H1 (cell line): ENCODE measurements around the gene DEFB129. TPM values are rescaled to one million over a fixed set of nuclear protein-coding genes. Genes with fewer than 3 reads are reported as not detected.

ENCODE experiments used
- CTCF ChIA-PET: fragments of 300-600 bp; sonication (Branson Sonifier 250); formaldehyde crosslinking; loops from one replicate; lab custom pipeline; 2021; ENCODE audit not compliant: partially characterized antibody; lab: Charles Lee
- POLR2A ChIA-PET: fragments of 300-600 bp; sonication (Branson Sonifier 250); formaldehyde crosslinking; loops from one replicate; lab custom pipeline; 2021; ENCODE audit warnings: inconsistent platforms; ENCODE audit not compliant: partially characterized antibody; lab: Charles Lee
- DNase-seq, 2 experiments: peaks; one replicate each; pipeline versions ENCODE4 v3.0.0 to v3.0.0-alpha.2; 2010 to 2022; ENCODE audit warnings: low spot score in 2 of 2, low read depth in 1 of 2, mixed read lengths in 1 of 2
- FAIRE-seq: peaks from 2 replicates; lab custom pipeline; 2011; peaks lifted over from hg19 to GRCh38; lab: Jason Lieb, UNC
- H2AFZ ChIP-seq: 2 replicates; pipeline ENCODE4 v1.8.1; 2012; ENCODE audit warnings: low read length, inconsistent platforms
- H2AK5ac ChIP-seq: 2 replicates; pipeline ENCODE4 v1.6.1; 2013; ENCODE audit warnings: low read depth, low read length
- H2BK120ac ChIP-seq: replicated peaks from 2 replicates; pipeline ENCODE3; 2013; ENCODE audit warnings: low read depth, low read length, inconsistent platforms
- H2BK12ac ChIP-seq: 2 replicates; pipeline ENCODE4 v1.6.1; 2013; ENCODE audit warnings: low read depth, low read length
- H2BK15ac ChIP-seq: 2 replicates; pipeline ENCODE4 v1.6.1; 2013; ENCODE audit warnings: low read length
- H2BK20ac ChIP-seq: 2 replicates; pipeline ENCODE4 v1.6.1; 2013; ENCODE audit warnings: low read length
- H2BK5ac ChIP-seq: 2 replicates; pipeline ENCODE4 v1.6.1; 2013; ENCODE audit warnings: low read depth, low read length
- H3K14ac ChIP-seq: 2 replicates; pipeline ENCODE4 v1.6.1; 2013; ENCODE audit warnings: inconsistent platforms; ENCODE audit not compliant: insufficient read length
- H3K18ac ChIP-seq: 2 replicates; pipeline ENCODE4 v1.6.1; 2013; ENCODE audit warnings: low read length; ENCODE audit errors: extremely low read depth
- H3K23ac ChIP-seq: 2 replicates; pipeline ENCODE4 v1.6.1; 2013; ENCODE audit warnings: inconsistent platforms; ENCODE audit not compliant: insufficient read length
- H3K23me2 ChIP-seq: 2 replicates; pipeline ENCODE4 v1.6.1; 2013; ENCODE audit warnings: low read depth, low read length
- H3K27ac ChIP-seq: 2 replicates; pipeline ENCODE4 v1.6.1; 2011; ENCODE audit warnings: low read depth, low read length, inconsistent platforms
- H3K27me3 ChIP-seq, 4 experiments: replicated peaks in 1 of 4; 1 replicate in 1 of 4; 2 replicates in 3 of 4; pipeline versions ENCODE4 v1.6.1 to v1.8.1; 2011 to 2013; ENCODE audit warnings: low read length in 3 of 4, mild to moderate bottlenecking in 3 of 4, inconsistent platforms in 2 of 4, mixed read lengths in 2 of 4, moderate library complexity in 1 of 4; ENCODE audit not compliant: control insufficient read depth in 3 of 4, insufficient read depth in 3 of 4; ENCODE audit errors: extremely low read depth in 1 of 4
- H3K36me3 ChIP-seq, 4 experiments: 2 replicates each; pipeline versions ENCODE4 v1.6.1 to v1.8.1; 2011 to 2013; ENCODE audit warnings: mild to moderate bottlenecking in 4 of 4, low read length in 3 of 4, moderate library complexity in 2 of 4, control low read depth in 1 of 4, inconsistent platforms in 1 of 4; ENCODE audit not compliant: insufficient read depth in 4 of 4, control insufficient read depth in 2 of 4
- H3K4ac ChIP-seq: replicated peaks from 2 replicates; pipeline ENCODE3; 2013; ENCODE audit warnings: low read length, low read depth, mixed read lengths, inconsistent platforms; ENCODE audit not compliant: insufficient read length
- H3K4me1 ChIP-seq, 4 experiments: replicated peaks in 1 of 4; 1 replicate in 1 of 4; 2 replicates in 3 of 4; pipeline versions ENCODE4 v1.6.1 to v1.8.1; 2011 to 2013; ENCODE audit warnings: low read length in 3 of 4, inconsistent platforms in 2 of 4, mixed read lengths in 1 of 4; ENCODE audit not compliant: insufficient read depth in 4 of 4, control insufficient read depth in 3 of 4
- H3K4me2 ChIP-seq, 2 experiments: 2 replicates each; pipeline versions ENCODE4 v1.6.1 to v1.8.1; 2011 to 2013; ENCODE audit warnings: low read depth in 2 of 2, low read length in 2 of 2, control low read depth in 1 of 2, inconsistent platforms in 1 of 2, mild to moderate bottlenecking in 1 of 2; ENCODE audit not compliant: insufficient read depth in 1 of 2
- H3K4me3 ChIP-seq, 4 experiments: fragments of 200-600, 300-600 bp in 1 of 4; sonication (generic), shearing (Covaris generic), sonication (Bioruptor Twin) in 1 of 4; 2 replicates each; pipeline versions ENCODE4 v1.5.1 to v1.8.1; 2011 to 2016; ENCODE audit warnings: low read length in 4 of 4, low read depth in 3 of 4, control low read depth in 2 of 4, inconsistent platforms in 2 of 4, mild to moderate bottlenecking in 2 of 4, mixed read lengths in 1 of 4, moderate library complexity in 1 of 4; ENCODE audit not compliant: insufficient read depth in 2 of 4; ENCODE audit errors: extremely low read depth in 1 of 4
- H3K56ac ChIP-seq: replicated peaks from 2 replicates; pipeline ENCODE3; 2013; ENCODE audit warnings: low read depth, mild to moderate bottlenecking, mixed read lengths, low read length, inconsistent platforms; ENCODE audit not compliant: insufficient read length
- H3K79me1 ChIP-seq: 2 replicates; pipeline ENCODE4 v1.6.1; 2013; ENCODE audit warnings: low read depth, low read length, control low read depth
- H3K79me2 ChIP-seq, 2 experiments: 2 replicates each; pipeline versions ENCODE4 v1.6.1 to v1.8.1; 2012 to 2013; ENCODE audit warnings: low read length in 2 of 2, mild to moderate bottlenecking in 2 of 2, inconsistent platforms in 1 of 2; ENCODE audit not compliant: insufficient read depth in 2 of 2, control insufficient read depth in 1 of 2
- H3K9ac ChIP-seq, 4 experiments: replicated peaks in 1 of 4; 1 replicate in 1 of 4; 2 replicates in 3 of 4; pipeline versions ENCODE4 v1.6.1 to v1.8.1; 2011 to 2013; ENCODE audit warnings: low read depth in 3 of 4, low read length in 3 of 4, control low read depth in 2 of 4, mild to moderate bottlenecking in 2 of 4, moderate library complexity in 2 of 4, inconsistent platforms in 1 of 4; ENCODE audit errors: extremely low read depth in 1 of 4
- H3K9me3 ChIP-seq, 2 experiments: 2 replicates each; pipeline versions ENCODE4 v1.6.1 to v1.8.1; 2012 to 2013; ENCODE audit warnings: mild to moderate bottlenecking in 2 of 2, moderate library complexity in 2 of 2, control low read depth in 1 of 2, inconsistent platforms in 1 of 2, low read depth in 1 of 2, low read length in 1 of 2, mixed read lengths in 1 of 2; ENCODE audit not compliant: insufficient read depth in 2 of 2
- H4K20me1 ChIP-seq, 2 experiments: replicated peaks in 1 of 2; 2 replicates each; pipeline versions ENCODE3 to v1.8.1; 2011 to 2013; ENCODE audit warnings: inconsistent platforms in 2 of 2, low read length in 2 of 2, mild to moderate bottlenecking in 1 of 2; ENCODE audit not compliant: insufficient read depth in 2 of 2, control insufficient read depth in 1 of 2
- H4K5ac ChIP-seq: 2 replicates; pipeline ENCODE4 v1.6.1; 2013; ENCODE audit warnings: low read length, low read depth, mixed read lengths, inconsistent platforms; ENCODE audit not compliant: insufficient read length
- H4K8ac ChIP-seq: 2 replicates; pipeline ENCODE4 v1.8.0; 2013; ENCODE audit warnings: mild to moderate bottlenecking, moderate library complexity, low read length, inconsistent platforms; ENCODE audit not compliant: insufficient read depth; ENCODE audit errors: extremely low read depth
- H4K91ac ChIP-seq: replicated peaks from 2 replicates; pipeline ENCODE3; 2013; ENCODE audit warnings: low read length, mixed read lengths, inconsistent platforms; ENCODE audit not compliant: insufficient read length
- ASH2L ChIP-seq: fragments of 200-600, 300-600 bp; sonication (generic); IDR thresholded peaks from one replicate; pipeline ENCODE4 v1.7.1; 2017; ENCODE audit warnings: low read length
- CEBPB ChIP-seq: IDR thresholded peaks from 2 replicates; pipeline ENCODE4 v1.6.1; 2012; ENCODE audit warnings: low read depth, low read length
- CTBP2 ChIP-seq: IDR thresholded peaks from 2 replicates; pipeline ENCODE4 v1.7.0; 2011; ENCODE audit warnings: borderline replicate concordance, mild to moderate bottlenecking, moderate library complexity, mixed read lengths, low read length; ENCODE audit not compliant: insufficient read depth, insufficient read length
- EP300 ChIP-seq, 2 experiments: IDR thresholded peaks; 1 replicate in 1 of 2; 2 replicates in 1 of 2; pipeline ENCODE4 v1.6.1; 2011 to 2012; ENCODE audit warnings: low read depth in 2 of 2, low read length in 2 of 2, mild to moderate bottlenecking in 2 of 2, borderline replicate concordance in 1 of 2, inconsistent platforms in 1 of 2, moderate library complexity in 1 of 2
- JUND ChIP-seq: IDR thresholded peaks from 2 replicates; pipeline ENCODE4 v1.6.1; 2011; ENCODE audit warnings: mild to moderate bottlenecking, improper control_type of control experiment, low read length
- SIX5 ChIP-seq: IDR thresholded peaks from 2 replicates; pipeline ENCODE4 v1.6.1; 2011; ENCODE audit warnings: mild to moderate bottlenecking, low read depth, low read length
- SP4 ChIP-seq: IDR thresholded peaks from 2 replicates; pipeline ENCODE4 v1.6.1; 2012; ENCODE audit warnings: low read length, inconsistent platforms
- TCF12 ChIP-seq: IDR thresholded peaks from 2 replicates; pipeline ENCODE4 v1.6.1; 2011; ENCODE audit warnings: low read depth, mild to moderate bottlenecking, low read length
- TEAD4 ChIP-seq: IDR thresholded peaks from 2 replicates; pipeline ENCODE4 v1.6.1; 2012; ENCODE audit warnings: low read depth, low read length, inconsistent platforms, mixed read lengths
- ZNF274 ChIP-seq: IDR thresholded peaks from 2 replicates; pipeline ENCODE4 v1.7.0; 2012; ENCODE audit warnings: low read length, borderline replicate concordance; ENCODE audit errors: extremely low read depth
- WGBS, 2 experiments: shearing (Covaris generic) in 1 of 2; methylation state at CpG; one replicate each; pipeline versions ENCODE4 v1.1.6 to v1.1.7; 2013 to 2015; ENCODE audit warnings: low lambda C conversion rate in 2 of 2, mixed read lengths in 2 of 2, inconsistent platforms in 1 of 2, low coverage in 1 of 2, missing lambda C conversion rate in 1 of 2; ENCODE audit not compliant: insufficient replicate concordance in 2 of 2, insufficient coverage in 1 of 2, insufficient read length in 1 of 2; ENCODE audit errors: extremely low coverage in 1 of 2, missing lambda C conversion rate in 1 of 2; 5-methylcytosine and 5-hydroxymethylcytosine counted together
- polyA plus RNA-seq, 7 experiments: library from polyadenylated mRNA; depleted of rRNA in 3 of 7; stranded (reverse) in 5 of 7; unstranded in 2 of 7; fragments of >200 nt in 5 of 7; fragments of 200-250 nt in 2 of 7; gene quantifications; 1 replicate in 5 of 7; 2 replicates in 1 of 7; 4 replicates in 1 of 7; pipeline versions ENCODE4 v1.2.1 to v1.2.3, GENCODE V29; 2011 to 2013; ENCODE audit warnings: missing spikeins in 2 of 7, mixed read lengths in 2 of 7
- total RNA-seq: library from RNA; stranded (reverse); fragmentation: NEBNext Ultra II Directional; extraction: Animal tissue kit (Norgen Biotek cat#: 25700); gene quantifications from 2 replicates; pipeline ENCODE4 v1.2.1, GENCODE V29; 2021
- TF ChIP-seq, protein P1 (sequence below): IDR thresholded peaks from 2 replicates; pipeline ENCODE4 v1.6.1; 2011; ENCODE audit warnings: low read depth, mild to moderate bottlenecking, low read length; ENCODE audit not compliant: insufficient read depth
- TF ChIP-seq, protein P2 (sequence below): IDR thresholded peaks from 2 replicates; pipeline ENCODE4 v1.6.1; 2012; ENCODE audit warnings: inconsistent platforms

The DEFB129 gene
- total and polyA plus RNA-seq, 2 of the 8 experiments (the other 6 are each of a cell fraction or from before 2014, with no cell fraction given), result not detected

GRCh38 chr20:271069-271468 lies 44.0 kb downstream of the DEFB129 start:
- WGBS, 2 experiments, result 92% methylated on average over 2 of the region's 4 CpGs; no CpG with 5 or more reads in 1 of the 2 experiments
- Histone ChIP-seq H3K79me2 (no peaks in the 10 kb centered on the region), H2BK12ac (no peak overlapping the region), H3K4ac (no peak overlapping the region), H3K36me3 (peaks cover 4 to 6% (median 4%) of the 10 kb centered on the region in 4 experiments; a peak in 5 of 8 replicates), H2BK15ac (no peak overlapping the region), H3K4me1 (0 out of 7 replicates have a peak, but pooled peaks cover 0 to 2% (median 0%) of the 10 kb centered on the region in 4 experiments), H2BK20ac (no peak overlapping the region), H4K91ac (no peak overlapping the region), H3K27ac (no peak overlapping the region), H3K18ac (no peak overlapping the region), H3K14ac (no peak overlapping the region), H2BK120ac (no peak overlapping the region), H3K56ac (no peak overlapping the region), H3K4me2 (no peak overlapping the region), H3K23me2 (no peaks in the 10 kb centered on the region; the same call in 1 of the 2 replicates), H2AK5ac (no peak overlapping the region), H3K4me3 (no peak overlapping the region), H4K8ac (no peak overlapping the region), H3K9ac (no peak overlapping the region), H2BK5ac (no peak overlapping the region), H2AFZ (no peak overlapping the region), H3K9me3 (no peaks in the 10 kb centered on the region), H3K23ac (no peak overlapping the region), H4K5ac (no peak overlapping the region), H3K27me3 (peaks cover 0 to 7% (median 4%) of the 10 kb centered on the region in 4 experiments; a peak in 6 of 7 replicates), H4K20me1 (peaks cover 0 to 4% of the 10 kb centered on the region in 2 experiments), H3K79me1 (no peaks in the 10 kb centered on the region)
- no peak for FAIRE-seq
- CTCF ChIA-PET, result interaction anchor here (0.7 to 2.2 kb wide), 4 partner anchors 10 to 601 kb away, joined by 3 to 7 read pairs (median 3); no protein-coding TSS in a partner anchor
- POLR2A ChIA-PET, result interaction anchor here (0.8 to 2.2 kb wide), 2 partner anchors 54 to 59 kb away, joined by 3 to 9 read pairs; partner anchors contain the start of gene SOX12
- TF ChIP-seq ZNF274 (no peak), EP300 (IDR thresholded peaks at IDR 0.05; ENCODE audit: borderline replicate concordance in 1 of 2, low read depth in 2 of 2, low read length in 2 of 2) (no peak), CEBPB (no peak), JUND (no peak), TCF12 (no peak), TEAD4 (no peak), ASH2L (no peak), SP4 (no peak), SIX5 (no peak), CTBP2 (no peak)
- TF ChIP-seq, protein P1, sequence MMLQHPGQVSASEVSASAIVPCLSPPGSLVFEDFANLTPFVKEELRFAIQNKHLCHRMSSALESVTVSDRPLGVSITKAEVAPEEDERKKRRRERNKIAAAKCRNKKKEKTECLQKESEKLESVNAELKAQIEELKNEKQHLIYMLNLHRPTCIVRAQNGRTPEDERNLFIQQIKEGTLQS, result no peak
- TF ChIP-seq, protein P2, sequence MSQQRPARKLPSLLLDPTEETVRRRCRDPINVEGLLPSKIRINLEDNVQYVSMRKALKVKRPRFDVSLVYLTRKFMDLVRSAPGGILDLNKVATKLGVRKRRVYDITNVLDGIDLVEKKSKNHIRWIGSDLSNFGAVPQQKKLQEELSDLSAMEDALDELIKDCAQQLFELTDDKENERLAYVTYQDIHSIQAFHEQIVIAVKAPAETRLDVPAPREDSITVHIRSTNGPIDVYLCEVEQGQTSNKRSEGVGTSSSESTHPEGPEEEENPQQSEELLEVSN, result no peak
- peak in 1 of 2 experiments; percentile 36 for DNase-seq
